HG03521 (cell line): ENCODE measurements around the gene KAT6B.

ENCODE experiments used
- ATAC-seq: cut with Tn5 transposase; IDR thresholded peaks from one replicate; pipeline ENCODE4 v1.9.1; 2021; ENCODE audit warnings: mild to moderate bottlenecking, moderate library complexity; ENCODE audit not compliant: unreplicated experiment

Gene KAT6B

DNA sequence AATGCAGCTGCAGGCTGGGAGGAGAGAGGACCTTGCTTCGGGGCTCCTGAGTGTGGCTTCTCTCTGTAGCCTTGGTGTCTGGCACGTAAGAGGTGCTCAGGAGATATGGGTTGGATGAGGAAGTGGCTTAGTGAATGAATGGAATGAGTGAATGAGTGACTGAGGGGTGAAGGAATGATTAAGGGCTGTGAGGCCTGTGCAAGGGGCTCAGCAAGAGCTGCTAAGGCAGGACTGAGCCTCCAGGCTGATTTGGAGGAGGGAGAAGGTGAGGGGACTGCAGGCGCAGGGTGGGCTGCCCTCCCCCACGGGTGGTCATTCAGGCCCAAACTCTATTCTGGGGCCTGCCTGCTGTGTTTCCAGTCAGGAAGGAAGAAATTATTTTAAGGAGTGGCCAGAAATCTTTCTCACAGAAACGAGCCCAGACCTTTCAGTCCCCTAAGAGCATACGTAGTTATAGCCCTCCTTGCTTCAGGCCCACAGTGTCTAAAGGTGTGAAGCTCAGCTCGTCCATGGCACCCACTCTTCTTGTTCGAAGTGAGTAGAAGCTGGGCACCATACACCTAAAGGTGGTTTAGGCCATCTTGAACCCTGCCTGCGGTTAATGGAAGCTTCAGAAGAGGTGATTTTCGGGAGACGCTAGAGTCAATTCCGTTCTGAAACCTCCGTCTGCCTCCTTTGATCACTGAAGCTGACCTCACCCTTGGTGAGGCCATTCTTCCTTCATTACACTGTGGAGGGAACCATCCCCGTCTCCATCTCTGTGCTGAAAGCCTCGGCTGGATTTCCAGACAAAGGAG, 235.5 kb downstream of the KAT6B start:
- no peak for ATAC-seq

DNA sequence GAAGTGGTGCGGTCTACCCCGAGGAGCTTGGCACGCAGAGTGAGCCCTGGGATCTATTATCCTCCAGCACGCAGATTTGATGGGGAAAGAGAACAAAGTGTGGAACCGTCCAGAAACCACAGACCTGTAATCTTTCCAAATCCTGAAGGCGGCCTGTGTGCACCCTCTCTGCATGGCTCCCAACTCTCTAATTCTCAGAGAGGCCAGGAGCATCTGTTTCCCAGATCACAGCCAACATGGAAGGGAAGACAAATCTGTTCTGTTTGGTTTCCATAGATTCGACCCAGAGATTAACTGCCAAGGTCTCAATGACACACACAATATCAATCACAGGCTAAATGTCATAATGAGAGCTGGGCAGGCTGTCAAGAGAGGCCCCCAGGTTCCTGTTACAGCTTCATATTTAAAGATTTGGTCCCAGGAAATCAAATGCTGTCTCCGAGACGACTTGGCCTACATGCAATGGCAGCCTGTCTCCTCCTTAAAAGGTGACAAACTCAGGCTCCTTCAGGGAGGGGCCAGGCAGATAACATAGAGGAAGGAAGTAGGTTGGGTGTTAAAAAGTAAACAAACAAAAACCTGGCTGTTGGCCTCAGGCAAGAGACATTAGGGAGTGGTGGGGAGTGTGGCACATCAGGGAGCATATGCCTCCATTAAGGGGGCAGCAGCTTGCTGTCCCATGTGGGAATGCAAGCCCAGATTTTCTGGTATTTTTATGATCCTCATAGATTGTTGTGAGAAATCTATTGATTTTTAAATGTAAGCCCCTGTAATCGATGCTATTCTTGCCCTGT, 236.3 kb downstream of the KAT6B start:
- no peak for ATAC-seq

DNA sequence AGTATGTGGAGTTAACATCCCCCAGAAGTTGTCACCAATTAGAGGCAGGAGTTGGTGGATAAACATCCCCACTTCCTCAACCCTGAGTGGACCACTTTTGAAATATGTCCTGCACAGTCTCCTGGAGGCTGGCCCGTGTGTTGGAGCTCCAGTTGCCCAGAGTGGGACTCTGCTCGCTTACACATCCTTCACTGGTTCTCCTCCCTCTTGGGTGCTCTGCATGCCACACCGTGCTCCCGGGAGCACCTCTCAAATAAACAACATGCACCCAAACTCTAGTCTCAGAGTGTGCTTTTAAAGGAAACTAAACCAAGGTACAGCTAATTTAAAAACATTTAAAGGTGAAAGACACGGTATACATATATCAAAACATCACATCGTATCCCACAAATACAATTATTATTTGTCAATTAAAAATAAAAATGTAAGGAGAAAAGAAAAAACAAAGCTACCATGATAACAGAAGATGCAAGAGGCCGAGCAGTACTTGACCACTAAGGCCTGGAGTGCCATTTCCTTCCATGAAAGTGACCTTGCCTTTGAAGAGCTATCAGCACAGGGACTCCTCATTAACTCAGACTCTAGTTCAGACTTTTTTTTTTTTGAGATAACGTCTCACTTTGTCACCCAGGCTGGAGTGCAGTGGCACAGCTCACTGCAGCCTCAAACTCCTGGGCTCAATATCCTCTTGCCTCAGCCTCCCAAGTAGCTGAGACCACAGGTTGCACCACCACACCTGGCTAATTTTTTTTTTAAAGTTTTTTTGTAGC, 237.2 kb downstream of the KAT6B start:
- no peak for ATAC-seq

DNA sequence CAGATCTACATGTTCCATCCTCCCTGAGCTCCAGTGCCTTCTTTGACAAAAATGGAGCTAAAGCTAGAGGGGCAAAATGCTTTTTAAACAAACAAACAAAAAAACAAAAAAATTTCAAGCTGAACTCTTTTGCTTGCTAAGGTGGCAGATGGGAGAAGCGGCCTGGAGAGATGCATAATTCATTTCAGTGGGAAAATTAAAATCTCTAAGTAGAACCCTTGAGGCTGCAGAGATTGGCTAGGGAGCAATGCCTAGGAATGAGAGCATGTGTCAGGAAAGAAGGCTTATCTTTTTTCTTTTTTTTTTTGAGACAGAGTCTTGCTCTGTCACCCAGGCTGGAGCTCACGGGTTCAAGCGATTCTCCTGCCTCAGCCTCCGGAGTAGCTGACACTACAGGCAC, 238.7 kb downstream of the KAT6B start:
- ATAC-seq, result no peak

DNA sequence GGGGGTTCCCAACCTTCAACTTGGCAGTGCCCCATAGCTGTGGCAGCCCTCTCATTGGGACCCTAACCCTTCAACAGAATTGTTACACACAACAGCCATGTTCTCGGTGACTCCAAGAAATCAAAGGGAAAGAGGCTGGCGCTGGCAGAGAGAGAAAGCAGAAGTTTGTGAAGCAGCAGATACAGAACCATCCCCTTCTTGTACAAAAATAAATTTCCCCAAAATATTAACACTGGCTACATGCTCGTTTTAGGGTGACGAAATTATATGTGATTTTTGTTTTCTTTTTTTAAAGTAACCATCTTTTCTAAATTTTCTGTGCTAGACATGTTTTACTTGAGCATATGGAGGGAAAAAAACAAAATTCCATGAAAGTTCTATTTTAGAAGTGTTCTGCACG, 239.9 kb downstream of the KAT6B start:
- ATAC-seq, result no peak

DNA sequence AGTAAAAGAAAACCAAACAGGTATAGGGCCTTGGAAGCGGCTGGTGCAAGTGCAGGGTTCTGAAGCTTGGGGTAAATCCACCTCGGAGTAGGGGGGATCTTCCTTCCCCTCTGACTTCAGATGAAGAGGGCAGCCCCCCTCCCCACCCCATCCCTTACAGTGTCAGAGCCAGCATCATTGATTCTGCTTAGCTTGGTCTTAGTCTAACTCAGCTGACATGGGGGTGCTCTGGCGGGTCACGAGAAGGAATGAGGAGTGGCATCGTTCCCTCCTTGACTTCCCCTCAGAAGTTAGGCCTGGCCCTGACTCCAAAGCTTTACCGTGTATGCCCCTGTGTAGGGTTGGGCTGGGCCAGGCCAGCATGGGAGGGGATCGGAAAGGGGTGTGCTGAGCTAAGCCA, 240.9 kb downstream of the KAT6B start:
- no peak for ATAC-seq

DNA sequence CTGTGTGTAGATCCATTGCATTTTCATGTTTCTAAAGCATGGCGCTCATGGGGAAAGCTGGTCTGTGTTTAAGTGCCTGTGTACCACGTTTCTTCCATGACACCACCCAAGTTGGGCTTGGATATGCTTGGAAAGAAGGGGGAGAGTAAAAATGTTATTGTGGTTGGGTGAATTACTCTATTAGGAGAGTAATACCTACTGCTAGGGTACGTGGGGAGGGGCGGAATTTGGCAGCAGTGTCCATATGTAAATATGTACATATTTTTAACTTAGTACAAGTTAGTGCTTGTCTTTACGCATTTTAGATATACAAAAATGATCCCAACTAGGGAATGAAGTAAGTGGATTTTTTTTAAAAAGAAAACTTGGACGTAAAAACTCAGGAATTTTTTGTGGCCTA, 242.1 kb downstream of the KAT6B start:
- ATAC-seq, result no peak

DNA sequence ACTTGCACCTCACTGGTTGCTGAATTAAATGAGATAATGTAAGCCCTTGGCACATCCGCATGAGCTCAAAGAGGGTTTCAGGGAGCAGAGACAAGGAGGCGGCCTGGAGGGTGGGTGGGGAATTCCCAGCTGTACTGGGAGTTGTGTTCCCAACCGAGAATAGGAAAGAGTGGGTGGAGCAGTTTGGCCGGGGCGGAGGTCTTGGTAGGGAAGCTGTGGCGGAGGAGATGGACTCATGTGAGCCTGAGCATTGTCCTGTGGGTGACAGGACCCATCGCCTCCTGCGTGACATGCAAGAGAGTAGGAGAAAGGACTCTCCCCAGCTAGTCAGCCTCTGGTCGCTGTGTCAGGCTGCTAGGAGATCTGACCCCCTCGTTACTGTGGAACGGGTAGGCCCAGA, 244.1 kb downstream of the KAT6B start:
- ATAC-seq, result no peak

DNA sequence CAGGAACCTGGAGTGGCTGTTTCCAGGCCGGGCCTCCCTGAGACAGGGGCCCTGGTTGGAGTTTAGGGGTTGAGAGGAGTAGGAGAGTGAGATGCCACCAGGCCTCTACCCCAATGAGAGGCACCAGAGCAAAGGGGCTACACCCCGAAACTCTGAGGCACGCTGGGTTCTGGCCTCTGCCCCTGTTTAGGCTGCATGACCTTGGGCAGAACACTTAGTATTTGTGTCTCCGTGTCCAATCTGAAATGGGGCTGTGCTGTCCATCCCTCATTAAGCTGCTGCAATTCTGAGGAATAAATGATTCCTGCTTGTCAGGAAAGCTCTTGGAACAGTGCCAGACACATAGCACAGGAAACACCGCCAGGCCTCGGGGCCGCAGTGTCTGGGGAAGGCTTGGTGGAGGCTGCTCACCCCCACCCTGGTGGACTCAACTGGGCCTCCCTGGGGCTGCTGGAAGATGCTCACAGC, 244.6 kb downstream of the KAT6B start:
- ATAC-seq, result no peak

DNA sequence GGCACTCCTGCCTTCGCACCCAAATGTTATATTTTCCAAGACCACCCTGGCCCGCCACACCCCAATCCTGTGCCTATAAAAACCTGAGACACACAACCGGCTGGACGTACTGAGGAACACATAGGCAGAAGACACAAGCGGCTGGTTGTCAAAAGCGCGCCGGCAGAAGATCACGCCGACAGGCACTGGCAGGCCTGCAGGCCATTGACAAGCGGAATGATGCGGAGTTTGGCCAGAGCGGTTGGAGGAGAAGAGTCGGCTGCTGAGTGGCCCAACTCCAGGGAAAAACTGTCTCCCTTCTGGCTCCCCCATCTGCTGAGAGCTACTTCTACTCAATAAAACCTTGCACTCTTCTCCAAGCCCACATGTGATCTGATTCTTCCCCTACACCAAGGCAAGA, 245.4 kb downstream of the KAT6B start:
- ATAC-seq, result no peak

DNA sequence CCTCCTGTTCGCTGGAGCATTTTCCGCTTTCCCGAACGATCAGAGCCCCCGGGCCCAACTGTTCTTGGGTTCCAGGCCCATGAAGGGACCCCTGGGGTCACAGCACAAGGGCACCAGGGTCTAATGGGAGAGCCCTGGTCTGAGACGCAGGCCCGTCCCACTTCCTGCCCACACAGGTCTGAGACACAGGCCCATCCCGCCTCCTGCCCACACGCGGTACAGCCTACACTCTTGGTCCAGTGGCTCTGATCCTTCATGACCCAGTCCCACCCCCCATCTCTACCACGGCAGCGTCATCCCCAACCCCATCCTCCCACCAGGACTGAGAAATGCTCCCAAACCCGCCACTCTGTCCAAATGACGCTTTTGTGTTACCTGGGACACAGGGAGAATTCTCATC, 246.3 kb downstream of the KAT6B start:
- ATAC-seq, result no peak

DNA sequence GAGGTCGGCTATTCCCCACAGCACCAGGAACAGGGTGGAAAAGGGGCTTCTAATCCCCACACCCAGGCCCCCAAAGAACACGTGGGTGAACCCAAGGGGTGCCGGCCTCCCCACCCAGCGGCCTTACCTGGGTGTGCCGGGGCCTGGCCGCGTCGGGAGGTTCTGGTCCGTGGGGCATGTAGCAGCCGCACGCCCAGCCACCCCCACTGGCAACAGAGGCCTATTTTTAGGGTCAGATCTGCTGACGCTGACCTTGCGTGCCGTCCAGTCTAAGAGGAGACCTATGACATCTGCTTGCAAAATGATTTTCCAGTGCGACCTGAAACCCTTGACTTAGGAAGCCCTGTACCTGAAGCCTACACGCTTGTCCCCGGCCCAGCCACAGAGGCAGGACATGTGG, 247.0 kb downstream of the KAT6B start:
- no peak for ATAC-seq

DNA sequence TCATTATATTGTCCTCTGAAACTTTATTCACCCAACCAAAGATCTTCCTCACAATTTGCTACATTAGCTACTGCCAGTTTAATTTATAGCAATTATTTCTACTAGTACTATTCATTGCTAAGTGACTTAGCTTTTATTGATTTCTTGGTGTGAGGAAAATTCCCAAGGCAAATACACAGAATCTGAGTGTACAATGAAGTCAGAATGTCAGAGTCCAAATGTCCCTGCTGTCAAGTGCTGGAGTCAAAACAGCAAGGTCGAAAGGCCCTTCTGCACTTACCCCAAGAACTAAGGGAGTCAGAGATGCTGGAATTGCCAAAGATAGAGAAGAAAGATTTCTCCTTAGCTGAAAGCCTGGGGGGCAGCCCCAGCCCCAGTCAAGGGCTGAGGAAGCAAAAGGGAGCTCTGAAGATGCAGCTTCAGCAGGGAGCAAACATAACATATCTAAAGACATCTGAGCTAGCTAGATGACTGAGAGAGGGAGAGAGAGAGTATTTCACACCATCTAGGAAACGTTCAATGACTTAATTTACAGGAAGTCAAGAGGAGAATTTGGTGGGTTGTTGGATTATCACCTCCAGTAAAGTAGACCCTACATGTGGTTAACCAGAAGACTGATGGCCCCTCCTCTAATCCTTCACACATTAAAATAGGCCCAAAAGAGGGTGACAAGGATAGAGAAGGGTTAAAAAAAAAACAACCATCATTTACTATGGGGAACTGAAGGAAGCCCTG, 248.5 kb downstream of the KAT6B start:
- ATAC-seq, result no peak

DNA sequence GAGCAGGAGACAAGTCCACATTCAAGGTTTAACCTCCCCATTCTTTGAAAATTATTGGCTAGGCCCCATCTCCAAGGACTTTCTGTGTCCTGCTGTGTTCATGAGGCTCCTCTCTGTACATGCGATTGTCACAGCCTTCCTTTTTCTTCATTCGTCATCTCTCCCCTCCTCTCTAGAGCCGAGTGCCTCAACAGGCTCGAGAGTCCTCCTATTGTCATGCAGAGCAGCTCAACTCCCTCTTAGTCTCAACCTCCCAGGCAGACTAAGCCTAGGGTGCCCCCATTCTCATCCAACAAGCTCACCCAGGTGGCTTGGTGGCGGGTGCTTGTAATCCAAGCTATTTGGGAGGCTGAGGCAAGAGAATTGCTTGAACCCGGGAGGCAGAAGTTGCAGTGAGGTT, 249.9 kb downstream of the KAT6B start:
- ATAC-seq, result no peak

DNA sequence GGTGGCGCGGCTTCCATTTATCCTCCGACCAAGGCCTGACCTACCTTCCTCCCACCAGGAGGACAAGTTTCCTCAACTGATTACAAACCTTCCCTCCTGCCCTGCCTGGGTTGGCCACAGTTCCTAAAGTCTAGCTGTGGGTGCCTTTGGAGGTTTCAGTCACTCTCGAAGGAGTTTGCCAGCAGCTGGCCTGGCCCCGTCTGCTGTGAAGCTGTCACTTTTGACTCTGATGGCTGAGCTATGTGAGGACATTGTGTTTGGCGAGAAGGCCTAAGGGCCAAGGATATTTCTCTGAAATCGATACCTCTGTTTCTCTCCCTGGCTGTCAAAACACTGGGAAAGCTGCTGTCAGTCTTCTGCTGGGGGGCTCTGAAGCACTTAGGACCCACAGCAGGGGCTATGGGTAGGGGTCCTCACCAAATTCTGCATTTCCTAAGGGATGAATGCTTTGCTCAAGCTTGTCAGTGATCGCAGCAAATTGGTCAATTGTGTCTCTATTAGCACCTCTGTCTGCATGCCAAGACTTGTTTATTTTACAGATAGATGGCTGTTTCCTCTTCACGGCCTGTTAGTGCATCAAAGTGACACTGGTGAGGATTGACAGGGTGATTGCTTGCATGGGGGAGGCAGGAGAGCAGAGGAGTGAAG, 253.2 kb downstream of the KAT6B start:
- no peak for ATAC-seq

DNA sequence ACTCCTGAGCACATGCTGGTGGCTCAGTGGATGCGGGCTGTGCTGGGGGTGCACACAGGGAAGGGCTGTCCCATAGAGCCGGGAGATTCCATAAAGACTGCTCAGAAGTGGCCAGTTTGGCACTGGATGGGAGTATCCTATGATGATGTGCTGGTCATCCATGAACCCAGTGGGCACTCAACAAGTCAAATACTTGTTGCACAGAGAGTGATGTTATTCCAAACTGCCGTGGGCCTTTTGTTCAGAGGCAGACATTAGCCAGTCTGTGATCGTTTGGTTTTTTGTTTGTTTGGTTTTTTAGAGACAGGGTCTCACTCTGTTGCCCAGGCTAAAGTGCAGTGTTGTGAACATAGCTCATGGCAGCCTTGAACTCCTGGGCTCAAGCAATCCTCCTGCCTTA, 254.2 kb downstream of the KAT6B start:
- ATAC-seq, result no peak

DNA sequence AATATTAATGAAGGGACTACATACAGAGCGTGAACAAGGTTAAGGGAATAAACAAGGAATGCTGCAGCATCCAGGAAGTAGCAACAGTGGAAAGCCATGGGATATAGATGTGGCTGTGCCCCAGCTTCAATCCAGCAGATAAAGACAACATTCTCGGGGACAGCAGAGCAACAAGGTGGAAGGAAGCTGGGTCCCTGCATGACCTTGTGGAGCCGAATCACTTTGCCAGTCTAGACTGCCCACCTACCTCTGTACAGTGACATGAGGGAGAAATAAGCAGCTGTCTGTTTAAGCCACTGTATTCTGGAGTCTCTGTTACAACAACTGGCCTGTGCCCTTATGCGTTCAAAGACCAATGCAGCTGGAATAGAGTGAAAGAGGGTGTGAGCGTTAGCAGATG, 255.0 kb downstream of the KAT6B start:
- no peak for ATAC-seq
